Keratinocyte (primary cell): Measurements from ENCODE around the gene NCOA3. TPM values are rescaled to one million over a fixed set of nuclear protein-coding genes. Genes with fewer than 3 reads are reported as not detected.

Experiments used
- DNase-seq: peaks from one replicate; pipeline ENCODE4 v3.0.0-alpha.2; 2011; ENCODE audit warnings: low read depth, missing footprints, low spot score
- FAIRE-seq: peaks from 2 replicates; lab custom pipeline; 2011; peaks lifted over from hg19 to GRCh38; lab: Jason Lieb, UNC
- H2AFZ ChIP-seq: 2 replicates; pipeline ENCODE4 v1.6.0; 2012; ENCODE audit warnings: low read length, control low read depth, inconsistent platforms; ENCODE audit not compliant: control insufficient read depth
- H3K27ac ChIP-seq: 2 replicates; pipeline ENCODE4 v1.5.1; 2011; ENCODE audit warnings: low read length; ENCODE audit not compliant: control insufficient read depth, insufficient read depth
- H3K27me3 ChIP-seq: 3 replicates; pipeline ENCODE4 v1.6.0; 2011; ENCODE audit warnings: low read length; ENCODE audit not compliant: control insufficient read depth, insufficient read depth; ENCODE audit errors: extremely low read depth
- H3K36me3 ChIP-seq, 2 experiments: 2 replicates in 1 of 2; 3 replicates in 1 of 2; pipeline ENCODE4 v1.5.1; 2011; ENCODE audit warnings: low read length in 2 of 2, mild to moderate bottlenecking in 1 of 2; ENCODE audit not compliant: control insufficient read depth in 2 of 2, insufficient read depth in 2 of 2; ENCODE audit errors: extremely low read depth in 1 of 2
- H3K4me1 ChIP-seq: 3 replicates; pipeline ENCODE4 v1.5.1; 2011; ENCODE audit warnings: low read length; ENCODE audit not compliant: control insufficient read depth, insufficient read depth; ENCODE audit errors: extremely low read depth
- H3K4me2 ChIP-seq: 3 replicates; pipeline ENCODE4 v1.6.0; 2011; ENCODE audit warnings: low read depth, low read length; ENCODE audit not compliant: control insufficient read depth, insufficient read depth; ENCODE audit errors: extremely low read depth
- H3K4me3 ChIP-seq, 3 experiments: fragments of 200-600 bp in 1 of 3; sonication (generic) in 1 of 3; 2 replicates in 2 of 3; 3 replicates in 1 of 3; pipeline ENCODE4 v1.5.1; 2011 to 2016; ENCODE audit warnings: low read length in 3 of 3, mild to moderate bottlenecking in 3 of 3, control low read depth in 2 of 3, inconsistent platforms in 1 of 3, low read depth in 1 of 3, mixed read lengths in 1 of 3, mixed run types in 1 of 3, moderate library complexity in 1 of 3; ENCODE audit not compliant: control insufficient read depth in 2 of 3, insufficient read depth in 2 of 3; ENCODE audit errors: extremely low read depth in 1 of 3
- H3K79me2 ChIP-seq: 2 replicates; pipeline ENCODE4 v1.6.0; 2012; ENCODE audit warnings: low read length; ENCODE audit not compliant: control insufficient read depth, insufficient read depth
- H3K9ac ChIP-seq: 3 replicates; pipeline ENCODE4 v1.6.0; 2011; ENCODE audit warnings: low read length; ENCODE audit not compliant: control insufficient read depth, insufficient read depth; ENCODE audit errors: extremely low read depth
- H3K9me1 ChIP-seq: 3 replicates; pipeline ENCODE4 v1.6.0; 2011; ENCODE audit warnings: low read length; ENCODE audit not compliant: control insufficient read depth, insufficient read depth; ENCODE audit errors: extremely low read depth
- H3K9me3 ChIP-seq: 2 replicates; pipeline ENCODE4 v1.5.1; 2012; ENCODE audit warnings: low read depth, low read length; ENCODE audit not compliant: control insufficient read depth
- H4K20me1 ChIP-seq: 3 replicates; pipeline ENCODE4 v1.6.0; 2011; ENCODE audit warnings: low read length; ENCODE audit not compliant: control insufficient read depth, insufficient read depth; ENCODE audit errors: extremely low read depth
- EZH2 ChIP-seq: IDR thresholded peaks from one replicate; pipeline ENCODE4 v1.6.1; 2012; ENCODE audit warnings: inconsistent platforms, mild to moderate bottlenecking, low read length, moderate library complexity
- dilution Hi-C: fragments of 300-500 bp; cut with MboI; formaldehyde crosslinking; loops from one replicate; pipeline ENCODE4 v1.7.0; 2020; ENCODE audit warnings: low sequenced_read_pairs; ENCODE audit not compliant: extremely low pct_ligation_motif_present
- polyA plus RNA-seq, 5 experiments: library from polyadenylated mRNA; depleted of rRNA in 3 of 5; stranded (reverse) in 3 of 5; stranded (forward) in 1 of 5; unstranded in 1 of 5; fragments of >200 nt; gene quantifications; 1 replicate in 1 of 5; 2 replicates in 3 of 5; 3 replicates in 1 of 5; pipeline versions ENCODE4 v1.2.1 to v1.2.3, GENCODE V29; 2011 to 2012; ENCODE audit warnings: missing spikeins in 2 of 5, low read depth in 1 of 5, low replicate concordance in 1 of 5
- TF ChIP-seq, protein P1 (sequence below), 3 experiments: IDR thresholded peaks in 1 of 3; conservative IDR thresholded peaks in 1 of 3; optimal IDR thresholded peaks in 1 of 3; 2 replicates in 2 of 3; 3 replicates in 1 of 3; pipeline versions ENCODE3 to v1.5.1; 2011; ENCODE audit warnings: low read length in 3 of 3, mild to moderate bottlenecking in 3 of 3, moderate library complexity in 2 of 3, control low read depth in 1 of 3, inconsistent platforms in 1 of 3; ENCODE audit not compliant: insufficient read depth in 2 of 3; ENCODE audit errors: extremely low read depth in 1 of 3

NCOA3 gene
- polyA plus RNA-seq, 1 donor (not counting 4 experiments of a cell fraction or from before 2014, with no cell fraction given): 25.8 TPM

GRCh38 chr20:47544240-47544639, 42.6 kb downstream of the NCOA3 start:
- FAIRE-seq: no peak
- DNase-seq: no peak
- H3K79me2 ChIP-seq: peaks cover 56% of the 10 kb centered on the region

DNA sequence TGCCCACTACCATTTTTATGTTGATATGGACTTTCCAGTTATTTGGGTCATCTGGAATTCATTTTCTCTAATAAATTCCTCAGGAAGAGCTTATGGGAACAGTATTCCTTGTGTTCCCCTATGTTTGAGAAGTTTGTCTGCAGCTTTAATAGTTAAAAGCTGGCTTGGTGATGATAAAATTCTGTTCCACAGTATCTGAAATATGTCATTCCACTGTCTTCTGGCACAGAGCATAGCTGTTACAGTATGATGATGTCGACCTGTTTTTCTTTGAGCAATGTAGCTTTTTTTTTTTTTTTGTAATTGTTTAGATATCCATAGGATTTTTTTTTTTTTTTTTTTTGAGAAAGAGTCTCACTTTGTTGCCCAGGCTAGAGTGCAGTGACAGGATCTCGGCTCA, 43.2 kb downstream of the NCOA3 start:
- no peak overlapping the region for H3K4me2 ChIP-seq
- peaks cover 59% of the 10 kb centered on the region for H3K79me2 ChIP-seq
- H2AFZ ChIP-seq: no peak overlapping the region
- no peak overlapping the region for H3K27ac ChIP-seq
- H3K36me3 ChIP-seq: no peaks in the 10 kb centered on the region
- peaks cover 4% of the 10 kb centered on the region for H4K20me1 ChIP-seq
- H3K4me1 ChIP-seq: peaks cover 33% of the 10 kb centered on the region
- TF ChIP-seq, protein P1, sequence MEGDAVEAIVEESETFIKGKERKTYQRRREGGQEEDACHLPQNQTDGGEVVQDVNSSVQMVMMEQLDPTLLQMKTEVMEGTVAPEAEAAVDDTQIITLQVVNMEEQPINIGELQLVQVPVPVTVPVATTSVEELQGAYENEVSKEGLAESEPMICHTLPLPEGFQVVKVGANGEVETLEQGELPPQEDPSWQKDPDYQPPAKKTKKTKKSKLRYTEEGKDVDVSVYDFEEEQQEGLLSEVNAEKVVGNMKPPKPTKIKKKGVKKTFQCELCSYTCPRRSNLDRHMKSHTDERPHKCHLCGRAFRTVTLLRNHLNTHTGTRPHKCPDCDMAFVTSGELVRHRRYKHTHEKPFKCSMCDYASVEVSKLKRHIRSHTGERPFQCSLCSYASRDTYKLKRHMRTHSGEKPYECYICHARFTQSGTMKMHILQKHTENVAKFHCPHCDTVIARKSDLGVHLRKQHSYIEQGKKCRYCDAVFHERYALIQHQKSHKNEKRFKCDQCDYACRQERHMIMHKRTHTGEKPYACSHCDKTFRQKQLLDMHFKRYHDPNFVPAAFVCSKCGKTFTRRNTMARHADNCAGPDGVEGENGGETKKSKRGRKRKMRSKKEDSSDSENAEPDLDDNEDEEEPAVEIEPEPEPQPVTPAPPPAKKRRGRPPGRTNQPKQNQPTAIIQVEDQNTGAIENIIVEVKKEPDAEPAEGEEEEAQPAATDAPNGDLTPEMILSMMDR (optimal IDR thresholded peaks at IDR 0.05 in 1 of 3, IDR thresholded peaks at IDR 0.05 in 1 of 3, conservative IDR thresholded peaks at IDR 0.05 in 1 of 3; ENCODE audit: extremely low read depth in 1 of 3, insufficient read depth in 2 of 3, low read length in 3 of 3): no peak
- no peak for TF ChIP-seq EZH2
- no peak for FAIRE-seq
- no peak overlapping the region for H3K4me3 ChIP-seq
- no peaks in the 10 kb centered on the region for H3K9me3 ChIP-seq
- H3K9ac ChIP-seq: no peak overlapping the region
- no peaks in the 10 kb centered on the region for H3K27me3 ChIP-seq
- peaks cover 2% of the 10 kb centered on the region for H3K9me1 ChIP-seq
- dilution Hi-C loops: no loop called here
- no peak for DNase-seq

More at GRCh38 chr20:47544240-47544639, 42.6 kb downstream of the NCOA3 start:
- Histone ChIP-seq H2AFZ (no peak overlapping the region), H3K4me2 (peak overlapping the region; percentile 19), H3K27me3 (no peaks in the 10 kb centered on the region), H3K4me1 (peaks cover 33% of the 10 kb centered on the region), H3K27ac (no peak overlapping the region), H4K20me1 (peaks cover 4% of the 10 kb centered on the region), H3K4me3 (no peak overlapping the region), H3K36me3 (no peaks in the 10 kb centered on the region), H3K9me3 (no peaks in the 10 kb centered on the region), H3K9me1 (peaks cover 2% of the 10 kb centered on the region), H3K9ac (no peak overlapping the region)
- no peak for TF ChIP-seq EZH2
- TF ChIP-seq, protein P1 (optimal IDR thresholded peaks at IDR 0.05 in 1 of 3, IDR thresholded peaks at IDR 0.05 in 1 of 3, conservative IDR thresholded peaks at IDR 0.05 in 1 of 3; ENCODE audit: extremely low read depth in 1 of 3, insufficient read depth in 2 of 3, low read length in 3 of 3): no peak
- dilution Hi-C loops: no loop called here
